ENCODE measurements around the gene SEMA6D. TPM values are rescaled to one million over a fixed set of nuclear protein-coding genes. Genes with fewer than 3 reads are reported as not detected.
A peak's percentile ranks its signal among the peaks of the same experiment; 100 is the strongest.

Gene SEMA6D
- polyA plus RNA-seq (ENCODE audit: insufficient read depth in 1 of 5, insufficient read length in 5 of 5, low replicate concordance in 1 of 5) = 10 to 100 TPM; 25.0 to 52.5 (median 45.0) TPM
- long read RNA-seq, donor 1, partial matches to known transcripts = 14 of 16 reads
- long read RNA-seq, donor 1, other reads (novel, unspliced or antisense) = 0 of 16 reads
- long read RNA-seq, donor 2, full-length matches to known transcripts = 3 of 3 reads
- long read RNA-seq, donor 2, partial matches to known transcripts = 0 of 3 reads
- long read RNA-seq, donor 2, other reads (novel, unspliced or antisense) = 0 of 3 reads
- long read RNA-seq, donor 3, partial matches to known transcripts = 8 of 10 reads
- long read RNA-seq, donor 3, other reads (novel, unspliced or antisense) = 0 of 10 reads
- long read RNA-seq, donor 4, partial matches to known transcripts = 8 of 10 reads
- long read RNA-seq, donor 4, other reads (novel, unspliced or antisense) = 0 of 10 reads
- long read RNA-seq, donor 5, partial matches to known transcripts = 5 of 10 reads
- long read RNA-seq, donor 5, other reads (novel, unspliced or antisense) = 0 of 10 reads
- long read RNA-seq, donor 6, partial matches to known transcripts = 8 of 11 reads
- long read RNA-seq, donor 6, other reads (novel, unspliced or antisense) = 0 of 11 reads
- long read RNA-seq, donor 7 = 0 reads
- long read RNA-seq, donor 8, partial matches to known transcripts = 0 of 3 reads
- long read RNA-seq, donor 8, other reads (novel, unspliced or antisense) = 0 of 3 reads

GRCh38 chr15:47717036-47717612, at the start of gene SEMA6D:
Gene SEMA6D (plus strand): TSS chr15:47717505. CDS start chr15:47759799, 42,294 bp downstream.
- peak; percentile 79 to 81 for DNase-seq

- no peak for DNase-seq
Observed at GRCh38 chr15:47669221-47669620, 48.1 kb upstream of the SEMA6D start.

- no peak for DNase-seq
Observed at GRCh38 chr15:47670365-47670764, 46.9 kb upstream of the SEMA6D start.

GRCh38 chr15:47673232-47673761, 44.0 kb upstream of the SEMA6D start:
- no peak for DNase-seq

GRCh38 chr15:47674586-47675232, 42.6 kb upstream of the SEMA6D start:
- no peak for DNase-seq

- no peak for DNase-seq
Observed at GRCh38 chr15:47675735-47676134, 41.6 kb upstream of the SEMA6D start.

GRCh38 chr15:47678040-47678439, 39.3 kb upstream of the SEMA6D start:
- DNase-seq = no peak

GRCh38 chr15:47682661-47683060, 34.6 kb upstream of the SEMA6D start:
- DNase-seq = no peak

- DNase-seq = no peak
Observed at GRCh38 chr15:47685141-47685870, 32.0 kb upstream of the SEMA6D start.

- DNase-seq = no peak
Observed at GRCh38 chr15:47688573-47689086, 28.7 kb upstream of the SEMA6D start.

- no peak for DNase-seq
Observed at GRCh38 chr15:47689660-47690059, 27.6 kb upstream of the SEMA6D start.

GRCh38 chr15:47691882-47692281, 25.4 kb upstream of the SEMA6D start:
- no peak for DNase-seq

- DNase-seq = no peak
Observed at GRCh38 chr15:47696351-47696750, 21.0 kb upstream of the SEMA6D start.

GRCh38 chr15:47705281-47705997, 11.9 kb upstream of the SEMA6D start:
- DNase-seq = no peak

- no peak for DNase-seq
Observed at GRCh38 chr15:47707391-47707790, 9.9 kb upstream of the SEMA6D start.

- no peak for DNase-seq
Observed at GRCh38 chr15:47708161-47708980, 8.9 kb upstream of the SEMA6D start.

GRCh38 chr15:47711655-47712054, 5.7 kb upstream of the SEMA6D start:
- DNase-seq = no peak

- DNase-seq = no peak
Observed at GRCh38 chr15:47715402-47715801, 1.9 kb upstream of the SEMA6D start.

- DNase-seq = peak; percentile 57 to 60
Observed at GRCh38 chr15:47715856-47716445, 1.4 kb upstream of the SEMA6D start.
